Measurements from ENCODE around the gene CAMSAP1. TPM values are rescaled to one million over a fixed set of nuclear protein-coding genes. Genes with fewer than 3 reads are reported as not detected.

CAMSAP1 gene
- total RNA-seq, 1 donor from 2014 or later, result 35.5 TPM

DNA sequence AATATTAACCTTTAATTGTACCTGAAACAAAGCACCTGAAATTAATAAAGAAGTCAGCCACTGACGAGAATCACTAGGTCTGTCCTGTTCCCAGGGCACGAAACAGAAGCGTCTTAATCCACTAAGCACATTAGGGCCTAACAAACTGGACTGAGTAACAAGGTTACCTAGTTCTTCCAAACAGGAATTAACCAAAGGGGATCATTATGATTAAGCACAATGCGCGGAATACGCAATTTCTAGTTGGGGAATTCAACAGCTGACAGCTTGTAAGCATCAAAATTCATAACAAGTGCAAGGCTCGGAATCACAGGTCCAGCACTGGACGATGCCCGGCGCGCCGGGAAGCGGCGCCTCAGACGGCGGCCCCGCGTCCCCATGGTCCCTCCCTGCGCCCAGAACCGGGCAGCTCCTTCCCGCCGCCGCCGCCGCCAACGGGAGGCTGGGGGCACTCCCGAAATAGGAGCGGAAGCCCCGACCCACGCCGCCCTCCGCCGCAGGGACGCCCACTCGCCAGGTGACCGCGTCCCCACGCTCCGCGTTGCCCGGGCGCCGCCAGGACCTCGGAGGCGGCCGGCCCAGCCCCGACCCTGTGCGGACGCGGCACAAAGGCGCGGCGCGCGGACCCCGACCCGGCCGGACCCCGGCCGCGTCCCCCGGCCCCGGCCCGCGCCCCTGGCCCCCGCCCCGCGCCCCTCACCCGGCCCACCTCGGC is 898 bp downstream of the CAMSAP1 start:
- H3K4me3 Mint-ChIP-seq (ENCODE audit: unreplicated experiment), result peak overlapping the region; percentile 66
- peaks cover 59% of the 10 kb centered on the region for H3K4me1 Mint-ChIP-seq (ENCODE audit: low read depth)
- DNase-seq (ENCODE audit: low spot score), result peak; percentile 73
- TF ChIP-seq, protein P1, sequence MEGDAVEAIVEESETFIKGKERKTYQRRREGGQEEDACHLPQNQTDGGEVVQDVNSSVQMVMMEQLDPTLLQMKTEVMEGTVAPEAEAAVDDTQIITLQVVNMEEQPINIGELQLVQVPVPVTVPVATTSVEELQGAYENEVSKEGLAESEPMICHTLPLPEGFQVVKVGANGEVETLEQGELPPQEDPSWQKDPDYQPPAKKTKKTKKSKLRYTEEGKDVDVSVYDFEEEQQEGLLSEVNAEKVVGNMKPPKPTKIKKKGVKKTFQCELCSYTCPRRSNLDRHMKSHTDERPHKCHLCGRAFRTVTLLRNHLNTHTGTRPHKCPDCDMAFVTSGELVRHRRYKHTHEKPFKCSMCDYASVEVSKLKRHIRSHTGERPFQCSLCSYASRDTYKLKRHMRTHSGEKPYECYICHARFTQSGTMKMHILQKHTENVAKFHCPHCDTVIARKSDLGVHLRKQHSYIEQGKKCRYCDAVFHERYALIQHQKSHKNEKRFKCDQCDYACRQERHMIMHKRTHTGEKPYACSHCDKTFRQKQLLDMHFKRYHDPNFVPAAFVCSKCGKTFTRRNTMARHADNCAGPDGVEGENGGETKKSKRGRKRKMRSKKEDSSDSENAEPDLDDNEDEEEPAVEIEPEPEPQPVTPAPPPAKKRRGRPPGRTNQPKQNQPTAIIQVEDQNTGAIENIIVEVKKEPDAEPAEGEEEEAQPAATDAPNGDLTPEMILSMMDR (IDR thresholded peaks at IDR 0.05), result peak; percentile 11
- peaks cover 25% of the 10 kb centered on the region for H3K36me3 Mint-ChIP-seq (ENCODE audit: low read depth)
- H3K27ac Mint-ChIP-seq (ENCODE audit: unreplicated experiment), result peak overlapping the region; percentile 78
- H3K27me3 Mint-ChIP-seq (ENCODE audit: low read depth), result no peaks in the 10 kb centered on the region
- peaks cover 20% of the 10 kb centered on the region for H3K9me3 Mint-ChIP-seq (ENCODE audit: low read depth)

DNA sequence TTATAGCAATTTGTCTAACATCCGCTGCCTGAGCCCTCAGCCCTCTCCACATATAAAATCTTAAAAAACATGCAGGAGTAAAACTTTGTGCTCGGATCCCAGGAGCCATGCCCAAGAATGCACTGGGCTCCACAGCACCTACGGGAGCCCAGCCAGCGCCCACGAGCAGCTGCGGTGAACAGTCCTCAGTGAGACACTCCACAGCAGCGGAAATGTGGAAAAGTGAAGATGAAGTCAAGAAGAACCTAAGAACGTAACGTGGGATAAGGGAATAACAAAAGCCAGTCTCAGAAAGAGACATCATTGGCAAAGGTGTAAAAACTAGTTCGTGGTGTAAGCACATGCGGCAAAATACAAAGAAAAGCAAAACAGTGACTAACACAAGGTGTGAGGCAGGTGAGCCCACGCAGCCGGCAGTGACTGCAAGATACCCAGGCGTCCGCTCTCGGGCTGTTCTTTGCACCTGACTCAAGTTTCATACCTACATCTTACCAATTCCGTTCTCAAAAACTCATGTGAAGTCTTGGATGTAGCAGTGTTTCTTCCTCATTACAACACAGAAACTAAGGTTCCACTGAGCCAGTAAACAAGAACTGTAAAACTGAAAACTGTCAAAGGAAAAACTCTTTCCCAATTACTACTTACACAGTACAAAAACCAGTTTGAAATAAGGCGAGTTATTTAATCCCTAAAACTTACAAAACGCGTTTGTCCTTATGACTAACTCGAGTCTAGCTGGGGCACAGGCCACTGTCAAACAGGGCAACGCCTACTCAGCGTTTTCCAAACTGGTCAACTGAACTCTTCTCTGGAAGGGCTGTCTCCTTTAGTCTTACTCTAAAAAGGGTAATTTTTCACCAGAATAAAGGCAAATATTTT is 1.7 kb downstream of the CAMSAP1 start:
- H3K27ac Mint-ChIP-seq (ENCODE audit: unreplicated experiment), result peak overlapping the region; percentile 78
- DNase-seq (ENCODE audit: low spot score), result peak; percentile 36
- TF ChIP-seq, protein P1 (IDR thresholded peaks at IDR 0.05), result no peak
- H3K27me3 Mint-ChIP-seq (ENCODE audit: low read depth), result no peaks in the 10 kb centered on the region
- H3K36me3 Mint-ChIP-seq (ENCODE audit: low read depth), result peaks cover 16% of the 10 kb centered on the region
- peak overlapping the region; percentile 66 for H3K4me3 Mint-ChIP-seq (ENCODE audit: unreplicated experiment)
- peaks cover 56% of the 10 kb centered on the region for H3K4me1 Mint-ChIP-seq (ENCODE audit: low read depth)
- H3K9me3 Mint-ChIP-seq (ENCODE audit: low read depth), result peaks cover 12% of the 10 kb centered on the region

DNA sequence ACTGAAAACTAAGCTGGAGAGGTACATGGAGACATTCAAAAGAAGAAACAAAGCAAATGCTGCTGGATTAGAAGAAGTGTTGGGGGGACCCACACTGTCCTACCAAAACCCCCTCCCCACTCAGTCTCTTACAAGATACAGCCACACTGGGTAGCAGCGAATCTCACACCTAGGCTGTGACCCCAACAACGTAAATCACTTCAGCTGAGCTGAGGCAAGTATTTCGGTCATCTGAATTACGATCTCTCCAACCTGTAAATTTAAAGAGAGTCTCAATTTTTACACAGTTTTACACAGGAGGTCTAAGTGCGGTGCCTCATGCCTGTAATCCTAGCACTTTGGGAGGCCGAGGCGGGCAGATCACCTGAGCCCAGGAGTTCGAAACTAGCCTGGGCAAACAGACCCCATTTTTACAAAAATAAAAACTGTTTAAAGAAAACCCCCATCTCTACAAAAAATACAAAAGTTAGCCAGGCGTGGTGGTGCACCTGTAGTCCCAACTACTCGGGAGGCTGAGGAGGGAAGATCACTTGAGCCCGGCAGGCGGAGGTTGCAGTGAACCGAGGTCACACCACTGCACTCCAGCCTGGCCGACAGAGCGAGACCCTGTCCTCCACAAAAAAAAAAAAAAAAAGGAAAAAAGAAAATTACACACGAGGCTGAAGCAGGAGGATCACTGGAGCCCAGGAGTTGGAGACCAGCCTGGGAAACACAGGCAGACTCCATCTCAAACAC is 3.4 kb downstream of the CAMSAP1 start:
- Mint-ChIP-seq H3K36me3 (ENCODE audit: low read depth) (peaks cover 6% of the 10 kb centered on the region), H3K4me3 (ENCODE audit: unreplicated experiment) (no peak overlapping the region)

DNA sequence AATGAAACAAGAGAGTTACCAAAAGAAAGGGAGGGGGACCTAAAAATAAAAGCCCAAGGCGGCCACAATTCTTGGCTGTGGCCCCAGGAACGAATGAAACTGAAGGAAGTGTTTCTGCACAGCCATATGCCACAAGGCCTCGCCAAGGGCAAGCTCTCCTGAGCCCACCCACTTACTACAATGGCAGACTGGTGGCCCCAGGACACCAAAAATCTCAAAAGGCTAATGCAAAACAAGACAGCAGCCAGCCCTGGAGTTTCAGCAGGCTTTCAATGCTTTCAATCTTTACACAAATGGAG is 4.0 kb downstream of the CAMSAP1 start:
- TF ChIP-seq, protein P1 (IDR thresholded peaks at IDR 0.05), result no peak
- Mint-ChIP-seq H3K4me3 (ENCODE audit: unreplicated experiment) (no peak overlapping the region), H3K27ac (ENCODE audit: unreplicated experiment) (no peak overlapping the region), H3K9me3 (ENCODE audit: low read depth) (peaks cover 3% of the 10 kb centered on the region), H3K36me3 (ENCODE audit: low read depth) (peaks cover 2% of the 10 kb centered on the region), H3K4me1 (ENCODE audit: low read depth) (peaks cover 41% of the 10 kb centered on the region), H3K27me3 (ENCODE audit: low read depth) (no peaks in the 10 kb centered on the region)
- no peak for DNase-seq (ENCODE audit: low spot score)

More for the DNA sequence above, 3.4 kb downstream of the CAMSAP1 start:
- Mint-ChIP-seq H3K27ac (ENCODE audit: unreplicated experiment) (no peak overlapping the region), H3K4me1 (ENCODE audit: low read depth) (peaks cover 44% of the 10 kb centered on the region), H3K27me3 (ENCODE audit: low read depth) (no peaks in the 10 kb centered on the region), H3K9me3 (ENCODE audit: low read depth) (peaks cover 6% of the 10 kb centered on the region)
- DNase-seq (ENCODE audit: low spot score), result peak; percentile 32
- TF ChIP-seq, protein P1 (IDR thresholded peaks at IDR 0.05), result no peak
